Thymus (tissue), 11 donors: ENCODE results near the gene LEP. TPM values are rescaled to one million over a fixed set of nuclear protein-coding genes. Genes with fewer than 3 reads are reported as not detected.
"Not testable (repeated sequence)": the region's sequence is repeated elsewhere in the genome, so short reads cannot be mapped to it uniquely, and the experiment has no call there.

Experiments used
- DNase-seq, 9 donors: peaks; one replicate each; pipeline ENCODE4 v3.0.0-alpha.2; 2013; ENCODE audit warnings: low spot score in 9 of 9, low read depth in 6 of 9, missing footprints in 1 of 9
- H3K27ac ChIP-seq, 2 donors: one replicate each; pipeline ENCODE4 v1.5.1; 2013; ENCODE audit warnings: control low read depth in 1 of 2, low read depth in 1 of 2, low read length in 1 of 2, mild to moderate bottlenecking in 1 of 2, moderate library complexity in 1 of 2
- H3K27me3 ChIP-seq, 2 donors: one replicate each; pipeline ENCODE4 v1.5.1; 2013; ENCODE audit warnings: low read length in 1 of 2; ENCODE audit not compliant: control insufficient read depth in 2 of 2, insufficient read depth in 1 of 2
- H3K36me3 ChIP-seq, 2 donors: one replicate each; pipeline ENCODE4 v1.5.1; 2013; ENCODE audit warnings: low read length in 1 of 2, mild to moderate bottlenecking in 1 of 2, moderate library complexity in 1 of 2; ENCODE audit not compliant: control insufficient read depth in 2 of 2, insufficient read depth in 2 of 2
- H3K4me1 ChIP-seq, 2 donors: one replicate each; pipeline ENCODE4 v1.5.1; 2013; ENCODE audit warnings: low read length in 2 of 2; ENCODE audit not compliant: control insufficient read depth in 2 of 2, insufficient read depth in 2 of 2
- H3K4me3 ChIP-seq, 2 donors: one replicate each; pipeline ENCODE4 v1.5.1; 2013; ENCODE audit warnings: low read length in 2 of 2, control low read depth in 1 of 2, mild to moderate bottlenecking in 1 of 2
- H3K9me3 ChIP-seq, 2 donors: one replicate each; pipeline ENCODE4 v1.5.1; 2013; ENCODE audit warnings: low read length in 1 of 2, mild to moderate bottlenecking in 1 of 2; ENCODE audit not compliant: control insufficient read depth in 2 of 2, insufficient read depth in 1 of 2
- WGBS: extraction: QIAGEN DNeasy Blood & Tissue Kit; methylation state at CpG from one replicate; pipeline ENCODE4 v1.1.7; 2013; 5-methylcytosine and 5-hydroxymethylcytosine counted together
- polyA plus RNA-seq: library from polyadenylated mRNA; stranded (reverse); fragments of 200-250 nt; gene quantifications from one replicate; pipeline ENCODE4 v1.2.3, GENCODE V29; 2013
- total RNA-seq: library from RNA; stranded (reverse); fragments of 120-200 nt; gene quantifications from one replicate; pipeline ENCODE4 v1.2.4, GENCODE V29; 2013
- donor health status: healthy.

The LEP gene
- total and polyA plus RNA-seq, 2 donors, result 0.05 TPM

DNA sequence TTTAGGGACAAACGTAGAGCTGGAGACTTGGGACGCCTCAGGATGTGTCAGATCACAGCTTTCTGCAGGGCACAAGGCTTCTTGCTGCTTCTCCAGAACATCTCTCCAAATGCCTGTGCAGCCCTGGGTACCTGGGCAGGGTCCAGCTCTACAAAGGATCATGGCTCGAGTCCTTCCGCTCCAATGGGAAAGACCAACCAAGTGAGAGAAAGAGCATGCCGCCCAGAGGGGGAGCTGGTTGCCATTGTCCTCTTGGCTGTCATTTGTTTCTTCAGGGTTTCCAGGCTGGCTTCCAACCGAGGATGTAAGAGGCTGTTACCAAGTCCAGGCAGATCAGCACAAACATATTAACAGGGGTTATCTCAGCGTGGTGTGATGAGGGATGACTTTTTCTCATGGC, 5.6 kb upstream of the LEP start:
- H3K36me3 ChIP-seq, result no peaks in the 10 kb centered on the region
- no peak for DNase-seq
- WGBS, result 95% methylated on average over 7 of the region's 7 CpGs
- no peak overlapping the region for H3K4me3 ChIP-seq
- no peaks in the 10 kb centered on the region for H3K4me1 ChIP-seq
- peaks cover 0 to 9% of the 10 kb centered on the region in 2 donors for H3K27me3 ChIP-seq
- H3K9me3 ChIP-seq, result peaks cover under 1 to 10% of the 10 kb centered on the region in 2 donors
- H3K27ac ChIP-seq, result no peak overlapping the region

DNA sequence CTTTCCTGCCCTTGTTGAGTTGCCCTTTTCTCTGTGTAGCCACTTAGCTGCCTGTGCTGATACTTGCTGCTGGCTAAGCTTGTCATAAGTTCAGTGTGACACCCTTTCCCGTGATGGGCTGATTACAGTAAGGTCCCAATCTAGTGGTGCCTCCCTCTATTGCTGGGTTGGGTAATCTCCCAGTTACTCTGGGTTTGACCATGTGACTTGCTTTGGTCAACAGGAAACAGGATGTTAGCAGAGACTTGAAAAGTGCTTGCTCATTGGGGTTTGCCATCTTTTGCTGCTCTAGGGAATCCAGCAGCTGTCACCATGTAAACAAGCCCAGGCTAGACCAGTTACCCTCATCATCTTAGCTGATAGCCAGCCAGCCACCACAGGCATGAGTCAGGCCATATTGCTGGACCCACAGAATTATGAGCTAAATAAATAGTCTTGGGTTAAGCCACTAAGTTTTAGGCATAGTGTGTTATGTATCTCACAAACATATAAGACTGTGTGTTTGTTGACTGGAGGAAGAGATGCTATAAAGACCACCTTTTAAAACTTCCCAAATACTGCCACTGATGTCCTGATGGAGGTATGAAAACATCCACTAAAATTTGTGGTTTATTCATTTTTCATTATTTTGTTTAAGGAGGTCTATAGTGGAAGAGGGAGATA, 4.0 kb upstream of the LEP start:
- no peak overlapping the region for H3K27ac ChIP-seq
- WGBS, result 26% methylated on average over 1 of the region's 1 CpG
- DNase-seq, result peak in 1 of 9 donors; percentile 10

DNA sequence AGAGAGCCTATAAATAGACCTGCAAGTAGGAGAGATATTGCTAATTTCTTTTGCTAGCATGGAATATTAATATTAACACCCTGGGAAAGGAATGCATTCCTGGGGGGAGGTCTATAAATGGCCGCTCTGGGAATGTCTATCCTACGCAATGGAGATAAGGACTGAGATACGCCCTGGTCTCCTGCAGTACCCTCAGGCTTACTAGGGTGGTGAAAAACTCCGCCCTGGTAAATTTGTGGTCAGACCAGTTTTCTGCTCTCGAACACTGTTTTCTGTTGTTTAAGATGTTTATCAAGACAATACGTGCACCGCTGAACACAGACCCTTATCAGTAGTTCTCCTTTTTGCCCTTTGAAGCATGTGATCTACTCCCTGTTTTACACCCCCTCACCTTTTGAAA, 1.9 kb upstream of the LEP start:
- H3K36me3 ChIP-seq, H3K4me1 ChIP-seq, H3K4me3 ChIP-seq, DNase-seq, H3K27ac ChIP-seq: not testable (repeated sequence)
- Histone ChIP-seq H3K9me3 (peaks cover 4 to 20% of the 10 kb centered on the region in 2 donors), H3K27me3 (peaks cover 3 to 30% of the 10 kb centered on the region in 2 donors)
- 94% methylated on average over 7 of the region's 7 CpGs for WGBS

More for the DNA sequence above, 4.0 kb upstream of the LEP start:
- no peaks in the 10 kb centered on the region for H3K4me1 ChIP-seq
- peaks cover 4 to 20% of the 10 kb centered on the region in 2 donors for H3K9me3 ChIP-seq
- H3K4me3 ChIP-seq, result no peak overlapping the region
- peaks cover 3 to 23% of the 10 kb centered on the region in 2 donors for H3K27me3 ChIP-seq
- no peaks in the 10 kb centered on the region for H3K36me3 ChIP-seq

DNA sequence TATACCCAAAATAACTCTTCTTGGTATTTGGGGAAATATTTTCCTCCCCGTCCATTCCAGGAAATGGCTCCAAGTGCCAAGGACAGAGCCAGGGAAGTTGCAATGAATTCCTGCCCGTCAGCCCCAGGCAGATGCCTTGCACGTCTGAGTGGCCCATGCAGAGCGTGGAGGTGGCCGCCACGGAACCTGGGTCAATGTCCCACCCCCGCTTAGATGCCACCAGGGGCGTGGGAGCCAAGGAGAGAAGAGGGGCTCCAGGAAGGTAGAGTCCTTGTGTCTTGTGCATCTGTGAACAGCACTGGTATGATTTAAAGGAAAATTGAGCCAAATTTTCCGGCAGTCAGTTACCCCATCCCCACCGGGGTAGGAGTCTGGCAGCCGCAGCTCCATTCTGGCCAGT, 1.6 kb downstream of the LEP start:
- no peaks in the 10 kb centered on the region for H3K4me1 ChIP-seq
- WGBS, result 95% methylated on average over 11 of the region's 11 CpGs
- no peak for DNase-seq

DNA sequence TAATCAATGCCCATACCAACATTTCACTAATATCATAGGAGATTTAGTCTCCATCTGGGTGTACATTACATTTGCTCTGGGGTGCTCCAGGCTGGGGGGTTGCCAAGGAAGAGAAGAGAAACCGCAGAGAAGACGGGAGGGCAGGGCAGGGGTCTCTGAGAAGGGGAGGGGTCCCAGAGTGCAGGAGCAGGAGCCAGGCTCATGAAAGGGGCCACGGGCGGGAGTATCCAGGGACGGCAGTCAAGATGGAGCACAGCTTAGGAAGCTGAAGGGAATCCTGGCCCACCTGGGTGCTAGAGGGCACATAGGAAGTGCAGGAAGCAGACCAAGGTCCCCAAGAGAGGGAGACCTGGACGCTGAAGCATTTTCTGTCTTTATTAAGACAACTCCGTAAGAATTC, 2.2 kb downstream of the LEP start:
- Histone ChIP-seq H3K4me1 (no peaks in the 10 kb centered on the region), H3K27me3 (peaks cover 3 to 30% of the 10 kb centered on the region in 2 donors), H3K9me3 (peaks cover 4 to 20% of the 10 kb centered on the region in 2 donors), H3K27ac (no peak overlapping the region), H3K36me3 (no peaks in the 10 kb centered on the region), H3K4me3 (no peak overlapping the region)
- DNase-seq, result no peak
- WGBS, result 95% methylated on average over 7 of the region's 7 CpGs

More for the DNA sequence above, 1.6 kb downstream of the LEP start:
- Histone ChIP-seq H3K36me3 (no peaks in the 10 kb centered on the region), H3K4me3 (no peak overlapping the region), H3K27me3 (peaks cover 3 to 30% of the 10 kb centered on the region in 2 donors), H3K27ac (no peak overlapping the region), H3K9me3 (peaks cover 4 to 20% of the 10 kb centered on the region in 2 donors)

DNA sequence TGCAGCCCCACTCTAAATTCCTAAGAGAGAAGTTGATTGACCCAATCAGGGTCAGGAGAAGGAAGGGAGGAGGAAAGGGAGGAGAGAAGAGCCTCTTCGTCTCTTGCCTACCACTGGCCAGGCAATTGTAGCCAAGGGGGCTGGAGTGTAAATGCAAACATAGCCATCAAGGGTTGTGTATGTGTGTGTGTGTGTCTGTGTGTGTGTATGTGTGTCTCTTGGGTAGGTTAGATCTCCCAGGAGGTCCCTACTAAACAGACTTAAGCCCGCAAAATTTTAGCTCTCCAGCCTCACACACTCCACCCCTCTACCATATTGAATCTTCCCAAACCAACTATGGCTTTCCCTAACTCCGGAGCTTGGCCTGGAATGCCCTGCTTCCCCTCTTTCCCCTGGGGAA, 3.8 kb downstream of the LEP start:
- peaks cover 3 to 27% of the 10 kb centered on the region in 2 donors for H3K27me3 ChIP-seq
- no peaks in the 10 kb centered on the region for H3K4me1 ChIP-seq
- no peak overlapping the region for H3K27ac ChIP-seq
- peaks cover 4 to 15% of the 10 kb centered on the region in 2 donors for H3K9me3 ChIP-seq
- no peak for DNase-seq
- H3K4me3 ChIP-seq, result no peak overlapping the region
- H3K36me3 ChIP-seq, result no peaks in the 10 kb centered on the region
- 94% methylated on average over 3 of the region's 3 CpGs for WGBS

DNA sequence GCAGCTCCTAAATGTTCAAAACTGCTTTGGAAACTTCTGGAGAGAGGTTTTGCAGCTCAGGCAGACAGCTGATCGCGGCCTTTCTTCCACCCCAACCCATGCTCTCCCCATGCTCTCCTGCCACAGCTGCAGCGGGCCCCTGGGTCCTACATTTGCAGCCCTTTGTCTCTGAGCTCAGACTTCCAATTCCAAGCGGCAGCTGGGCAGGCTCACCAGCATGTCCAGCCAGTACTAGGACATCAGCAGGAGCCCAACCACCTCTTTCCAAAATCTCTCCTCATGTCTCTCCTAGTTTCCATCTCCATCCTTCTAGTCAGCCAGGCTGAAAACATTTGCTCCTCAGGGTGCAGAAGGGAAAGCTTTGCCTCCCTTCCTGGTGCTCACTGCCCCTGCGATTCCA, 6.0 kb downstream of the LEP start:
- 95% methylated on average over 5 of the region's 5 CpGs for WGBS
- no peak overlapping the region for H3K4me3 ChIP-seq
- DNase-seq, result no peak
- H3K27ac ChIP-seq, result no peak overlapping the region
- H3K36me3 ChIP-seq, result no peaks in the 10 kb centered on the region
- no peaks in the 10 kb centered on the region for H3K4me1 ChIP-seq
- no peaks in the 10 kb centered on the region for H3K9me3 ChIP-seq
- peaks cover 0 to 6% of the 10 kb centered on the region in 2 donors for H3K27me3 ChIP-seq

DNA sequence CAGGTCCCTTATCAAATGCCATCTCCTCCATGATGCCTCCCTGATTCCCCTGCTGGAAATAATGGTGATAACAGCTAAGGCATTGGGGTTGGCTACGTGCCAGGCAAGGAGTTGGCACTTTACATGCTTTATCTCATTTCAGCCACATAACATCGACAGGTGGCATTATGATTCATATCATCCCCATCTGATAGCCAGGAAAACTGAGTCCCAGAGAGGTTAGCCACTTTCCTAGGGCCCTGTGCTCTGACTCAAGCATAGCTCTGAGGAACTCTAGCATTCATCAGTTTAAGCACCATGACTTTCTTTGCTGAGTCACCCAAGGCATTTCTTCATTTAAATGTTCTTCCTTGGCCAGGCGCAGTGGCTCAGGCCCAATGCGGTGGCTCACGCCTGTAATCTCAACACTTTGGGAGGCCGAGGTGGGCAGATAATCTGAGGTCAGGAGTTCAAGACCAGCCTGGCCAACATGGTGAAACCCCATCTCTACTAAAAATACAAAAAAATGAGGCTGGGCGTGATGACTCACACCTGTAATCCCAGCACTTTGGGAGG, 6.6 kb downstream of the LEP start:
- Histone ChIP-seq H3K9me3 (no peaks in the 10 kb centered on the region), H3K36me3 (no peaks in the 10 kb centered on the region), H3K27me3 (peaks cover 0 to 2% of the 10 kb centered on the region in 2 donors), H3K27ac (no peak overlapping the region), H3K4me3 (no peak overlapping the region), H3K4me1 (no peaks in the 10 kb centered on the region)
- no peak for DNase-seq
- WGBS, result 92% methylated on average over 7 of the region's 7 CpGs

DNA sequence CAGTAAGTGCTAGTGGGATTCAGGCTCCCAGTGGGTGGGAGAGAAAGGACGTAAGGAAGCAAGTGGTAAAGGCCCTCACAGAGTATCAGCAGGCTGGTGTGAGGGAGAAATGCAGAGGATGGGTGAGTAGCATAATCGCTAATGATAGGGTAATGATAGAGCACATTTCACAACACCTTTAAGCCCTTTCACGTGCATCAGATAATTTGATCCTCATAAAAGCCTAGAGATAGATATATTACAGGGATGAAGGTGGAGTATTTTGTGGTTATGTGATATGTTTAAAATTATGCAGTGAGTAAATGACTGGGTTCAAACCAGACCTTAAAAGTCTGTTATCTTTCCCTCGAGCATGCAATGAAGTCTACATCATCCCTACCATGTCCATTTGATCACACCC, 10.3 kb downstream of the LEP start:
- Histone ChIP-seq H3K27me3 (no peaks in the 10 kb centered on the region), H3K4me1 (no peaks in the 10 kb centered on the region), H3K9me3 (no peaks in the 10 kb centered on the region), H3K27ac (no peak overlapping the region), H3K4me3 (no peak overlapping the region), H3K36me3 (no peaks in the 10 kb centered on the region)
- 71% methylated on average over 4 of the region's 4 CpGs for WGBS
- DNase-seq, result no peak
